Choroid plexus epithelial cell (primary cell): Measurements from ENCODE around the gene PXK.

Experiments
- DNase-seq: peaks from one replicate; pipeline ENCODE4 v3.0.0-alpha.2; 2010; ENCODE audit warnings: low read depth
- H3K4me3 ChIP-seq: 2 replicates; pipeline ENCODE4 v1.5.1; 2011; ENCODE audit warnings: low read depth, mild to moderate bottlenecking, control low read depth, low read length, moderate library complexity
- CTCF ChIP-seq: conservative IDR thresholded peaks from 2 replicates; pipeline ENCODE4 v1.5.1; 2011; ENCODE audit warnings: low read depth, mild to moderate bottlenecking, control low read depth, inconsistent platforms, low read length, moderate library complexity

Gene PXK

DNA sequence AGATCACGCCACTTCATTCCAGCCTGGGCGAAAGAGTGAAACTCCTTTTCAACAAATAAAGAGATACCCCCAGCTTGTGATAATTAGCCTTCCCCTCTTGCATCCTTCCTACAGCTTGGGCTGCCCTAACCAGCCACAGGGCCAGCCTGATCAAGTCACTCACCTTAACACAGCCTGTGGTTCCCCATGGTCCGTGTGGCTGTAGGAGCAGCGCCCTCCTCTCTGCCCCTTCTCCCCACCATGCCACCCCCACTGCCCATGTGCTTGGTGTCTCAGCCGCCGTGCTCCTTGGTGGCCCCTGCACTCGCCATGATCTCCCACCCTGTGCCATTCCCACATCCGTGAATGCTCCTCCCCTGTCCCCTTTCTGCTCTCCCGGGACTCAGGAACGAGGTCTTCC lies 39.8 kb upstream of the PXK start:
- no peak for TF ChIP-seq CTCF
- H3K4me3 ChIP-seq, result no peak overlapping the region
- no peak for DNase-seq

GRCh38 chr3:58293516-58293915 lies 39.2 kb upstream of the PXK start:
- no peak overlapping the region for H3K4me3 ChIP-seq
- DNase-seq, result no peak
- no peak for TF ChIP-seq CTCF

GRCh38 chr3:58296269-58296668 lies 36.4 kb upstream of the PXK start:
- no peak overlapping the region for H3K4me3 ChIP-seq
- TF ChIP-seq CTCF, result no peak
- DNase-seq, result no peak

DNA sequence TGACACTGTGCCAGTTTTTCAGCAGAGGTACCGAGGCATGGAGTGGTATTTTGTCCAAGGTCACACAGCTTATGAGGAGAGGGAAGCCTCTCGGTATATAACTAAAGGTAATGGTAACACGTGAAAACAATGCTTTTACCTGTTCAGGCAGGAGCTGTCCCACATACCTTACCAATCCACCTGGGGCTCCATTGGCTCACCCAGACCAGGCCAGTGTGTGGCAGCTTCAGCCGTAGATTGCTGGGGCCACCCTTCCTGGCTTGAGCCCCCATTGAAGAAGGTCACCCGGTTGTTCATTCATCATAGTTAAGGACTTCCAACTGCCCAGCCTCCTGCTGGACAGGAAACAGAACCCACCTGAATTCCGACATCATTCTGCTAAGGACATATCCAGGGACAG lies 35.8 kb upstream of the PXK start:
- no peak for DNase-seq
- no peak for TF ChIP-seq CTCF
- H3K4me3 ChIP-seq, result no peak overlapping the region

- TF ChIP-seq CTCF, result no peak
- no peak for DNase-seq
- H3K4me3 ChIP-seq, result no peak overlapping the region
Observed at GRCh38 chr3:58298190-58298589, 34.5 kb upstream of the PXK start.

- no peak for TF ChIP-seq CTCF
- no peak for DNase-seq
- H3K4me3 ChIP-seq, result no peak overlapping the region
Observed at GRCh38 chr3:58299075-58299474, 33.6 kb upstream of the PXK start.

- H3K4me3 ChIP-seq, result no peak overlapping the region
- peak; percentile 67 for TF ChIP-seq CTCF
- DNase-seq, result peak; percentile 85
Observed at GRCh38 chr3:58299839-58300516, 32.7 kb upstream of the PXK start.
